ENCODE measurements around the gene GLRX.
"Not testable (repeated sequence)": the region's sequence is repeated elsewhere in the genome, so short reads cannot be mapped to it uniquely, and the experiment has no call there.

Gene GLRX

GRCh38 chr5:95859661-95860060 lies 37.1 kb upstream of the GLRX start:
- no peak for DNase-seq
- no peak for TF ChIP-seq POLR2A (IDR thresholded peaks at IDR 0.05; ENCODE audit: low read length)
- TF ChIP-seq GATA1 (IDR thresholded peaks at IDR 0.05; ENCODE audit: low read depth, low read length) = no peak

- TF ChIP-seq POLR2A (IDR thresholded peaks at IDR 0.05; ENCODE audit: low read length) (no peak), GATA1 (IDR thresholded peaks at IDR 0.05; ENCODE audit: low read depth, low read length) (no peak)
- DNase-seq = peak; percentile 87 to 91
Observed at GRCh38 chr5:95858661-95859595, 36.4 kb upstream of the GLRX start.

GRCh38 chr5:95858023-95858461 lies 35.5 kb upstream of the GLRX start:
- DNase-seq = no peak
- TF ChIP-seq GATA1 (IDR thresholded peaks at IDR 0.05; ENCODE audit: low read depth, low read length) (no peak), POLR2A (IDR thresholded peaks at IDR 0.05; ENCODE audit: low read length) (no peak)

GRCh38 chr5:95857185-95857945 lies 34.8 kb upstream of the GLRX start:
- TF ChIP-seq POLR2A (IDR thresholded peaks at IDR 0.05; ENCODE audit: low read length) = no peak
- no peak for TF ChIP-seq GATA1 (IDR thresholded peaks at IDR 0.05; ENCODE audit: low read depth, low read length)
- DNase-seq = no peak

- DNase-seq = no peak
- TF ChIP-seq GATA1 (IDR thresholded peaks at IDR 0.05; ENCODE audit: low read depth, low read length) (no peak), POLR2A (IDR thresholded peaks at IDR 0.05; ENCODE audit: low read length) (no peak)
Observed at GRCh38 chr5:95856501-95856981, 34.0 kb upstream of the GLRX start.

- no peak for DNase-seq
- no peak for TF ChIP-seq POLR2A (IDR thresholded peaks at IDR 0.05; ENCODE audit: low read length)
- TF ChIP-seq GATA1 (IDR thresholded peaks at IDR 0.05; ENCODE audit: low read depth, low read length) = no peak
Observed at GRCh38 chr5:95853490-95853889, 31.0 kb upstream of the GLRX start.

GRCh38 chr5:95852567-95852966 lies 30.0 kb upstream of the GLRX start:
- TF ChIP-seq POLR2A (IDR thresholded peaks at IDR 0.05; ENCODE audit: low read length) = no peak
- TF ChIP-seq GATA1 (IDR thresholded peaks at IDR 0.05; ENCODE audit: low read depth, low read length) = no peak
- no peak for DNase-seq

GRCh38 chr5:95851141-95851540 lies 28.6 kb upstream of the GLRX start:
- not testable (repeated sequence) for DNase-seq

GRCh38 chr5:95850391-95850894 lies 27.9 kb upstream of the GLRX start:
- TF ChIP-seq POLR2A (IDR thresholded peaks at IDR 0.05; ENCODE audit: low read length) (no peak), GATA1 (IDR thresholded peaks at IDR 0.05; ENCODE audit: low read depth, low read length) (no peak)
- DNase-seq = no peak

- DNase-seq = no peak
- TF ChIP-seq POLR2A (IDR thresholded peaks at IDR 0.05; ENCODE audit: low read length) (no peak), GATA1 (IDR thresholded peaks at IDR 0.05; ENCODE audit: low read depth, low read length) (no peak)
Observed at GRCh38 chr5:95848701-95849100, 26.2 kb upstream of the GLRX start.

GRCh38 chr5:95847261-95847592 lies 24.7 kb upstream of the GLRX start:
- no peak for DNase-seq
- no peak for TF ChIP-seq POLR2A (IDR thresholded peaks at IDR 0.05; ENCODE audit: low read length)
- TF ChIP-seq GATA1 (IDR thresholded peaks at IDR 0.05; ENCODE audit: low read depth, low read length) = no peak

GRCh38 chr5:95846554-95847260 lies 24.2 kb upstream of the GLRX start:
- DNase-seq = peak; percentile 76 to 87
- no peak for TF ChIP-seq GATA1 (IDR thresholded peaks at IDR 0.05; ENCODE audit: low read depth, low read length)

GRCh38 chr5:95845391-95845790 lies 22.9 kb upstream of the GLRX start:
- TF ChIP-seq GATA1 (IDR thresholded peaks at IDR 0.05; ENCODE audit: low read depth, low read length) = no peak
- no peak for TF ChIP-seq POLR2A (IDR thresholded peaks at IDR 0.05; ENCODE audit: low read length)
- DNase-seq = peak in 1 of 2 experiments; percentile 54

- TF ChIP-seq POLR2A (IDR thresholded peaks at IDR 0.05; ENCODE audit: low read length) (no peak), GATA1 (IDR thresholded peaks at IDR 0.05; ENCODE audit: low read depth, low read length) (no peak)
- DNase-seq = no peak
Observed at GRCh38 chr5:95843733-95844223, 21.3 kb upstream of the GLRX start.

Data from erythroblast (primary cell).